HCEC 1CT (cell line): ENCODE data around the gene ADH1B.
"Not testable (repeated sequence)": the region's sequence is repeated elsewhere in the genome, so short reads cannot be mapped to it uniquely, and the experiment has no call there.

Experiments
- DNase-seq: peaks from one replicate; pipeline ENCODE4 v3.0.0-alpha.2; 2017

ADH1B gene

DNA sequence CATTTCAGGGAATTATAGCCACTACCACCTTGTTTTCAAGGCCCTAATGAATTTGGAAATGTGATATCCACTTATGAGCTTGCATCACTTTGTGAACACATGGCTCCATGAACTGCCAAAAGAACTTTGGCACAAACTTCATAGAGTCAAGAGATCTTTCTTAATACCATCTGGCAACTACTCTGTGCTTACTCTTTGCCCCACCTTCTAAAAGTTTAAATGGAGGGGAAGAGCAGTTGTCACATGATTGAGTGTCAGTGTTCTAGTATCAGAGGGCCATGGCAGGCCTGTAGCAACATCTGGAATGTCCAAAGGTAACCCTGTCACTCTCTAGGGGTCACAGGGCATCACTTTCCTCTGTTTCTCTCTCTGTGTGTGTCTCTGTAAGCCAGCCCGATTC lies 2.6 kb upstream of the ADH1B start:
- DNase-seq: peak; percentile 15

DNA sequence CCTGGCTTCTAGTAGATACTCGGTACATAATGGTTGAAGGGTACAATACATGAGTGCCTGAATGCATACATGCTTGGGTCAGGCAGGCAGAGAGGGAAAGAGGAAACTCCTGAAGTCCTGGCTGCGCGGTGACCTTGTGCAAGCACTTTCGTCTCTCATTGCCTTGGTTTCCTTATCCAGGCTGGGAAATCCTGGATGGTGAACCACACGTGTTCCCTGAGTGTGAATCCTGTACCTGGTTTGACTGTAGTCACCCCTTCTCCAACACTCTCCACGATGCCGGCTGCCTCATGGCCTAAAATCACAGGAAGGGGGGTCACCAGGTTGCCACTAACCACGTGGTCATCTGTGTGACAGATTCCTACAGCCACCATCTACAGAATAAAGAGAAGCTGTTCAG lies 3.4 kb downstream of the ADH1B start:
- not testable (repeated sequence) for DNase-seq

DNA sequence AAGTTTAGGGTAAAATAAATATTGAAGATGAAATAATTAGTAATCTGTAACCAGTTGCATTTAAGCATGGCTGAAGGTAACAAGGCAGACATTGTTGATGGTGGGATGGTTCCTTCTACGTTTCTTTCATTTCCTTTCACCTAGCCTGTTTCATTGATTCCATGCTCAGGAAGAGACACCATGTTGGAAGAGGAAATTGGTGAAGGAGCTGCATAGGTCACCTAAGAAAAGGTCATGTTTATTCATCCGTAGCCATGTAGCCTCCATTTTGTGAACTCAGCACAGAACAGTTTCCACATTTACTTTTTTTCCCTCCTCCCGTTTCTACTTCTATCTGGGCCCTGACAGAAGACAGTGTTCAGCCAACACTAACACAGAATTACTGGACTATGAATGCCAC lies 3.8 kb downstream of the ADH1B start:
- DNase-seq: no peak

DNA sequence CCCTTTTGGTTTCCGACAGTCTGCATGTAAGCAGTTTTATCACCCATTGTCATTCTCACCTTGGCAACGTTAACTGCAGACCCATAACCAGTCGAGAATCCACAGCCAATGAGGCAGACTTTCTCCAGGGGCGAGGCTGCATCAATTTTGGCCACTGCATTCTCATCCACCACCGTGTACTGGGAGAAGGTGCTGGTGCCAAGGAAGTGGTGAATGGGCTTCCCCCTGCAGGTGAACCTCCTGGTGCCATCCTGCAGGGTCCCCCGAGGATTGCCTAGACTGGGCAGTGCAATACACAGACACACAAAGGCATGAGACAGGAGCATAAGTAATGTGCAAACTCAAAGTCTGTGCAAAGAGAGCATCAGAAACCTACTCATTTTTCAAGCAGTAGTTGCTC lies 5.4 kb downstream of the ADH1B start:
- no peak for DNase-seq

DNA sequence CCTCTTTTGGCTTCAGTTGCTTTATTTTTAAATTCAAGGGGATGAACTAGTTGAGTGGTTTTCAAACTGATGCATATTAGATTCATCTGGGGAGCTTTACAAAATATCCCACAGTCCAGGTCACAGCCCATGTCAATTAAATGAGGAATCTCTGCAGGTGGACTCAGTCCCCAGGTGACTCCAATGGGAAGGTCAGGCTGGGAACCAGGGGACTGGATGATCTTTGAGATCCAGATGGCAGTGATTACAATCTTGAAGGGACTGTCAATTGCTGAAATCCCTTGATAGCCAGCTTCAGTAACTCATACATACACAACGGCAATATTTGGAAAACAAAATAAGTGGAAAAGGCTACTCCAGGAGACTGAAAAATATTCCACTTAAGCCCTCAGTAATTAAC lies 7.0 kb downstream of the ADH1B start:
- DNase-seq: no peak

- no peak for DNase-seq
Observed at GRCh38 chr4:99310389-99310788, 10.8 kb downstream of the ADH1B start.

- no peak for DNase-seq
Observed at GRCh38 chr4:99305638-99306400, 15.4 kb downstream of the ADH1B start.

DNA sequence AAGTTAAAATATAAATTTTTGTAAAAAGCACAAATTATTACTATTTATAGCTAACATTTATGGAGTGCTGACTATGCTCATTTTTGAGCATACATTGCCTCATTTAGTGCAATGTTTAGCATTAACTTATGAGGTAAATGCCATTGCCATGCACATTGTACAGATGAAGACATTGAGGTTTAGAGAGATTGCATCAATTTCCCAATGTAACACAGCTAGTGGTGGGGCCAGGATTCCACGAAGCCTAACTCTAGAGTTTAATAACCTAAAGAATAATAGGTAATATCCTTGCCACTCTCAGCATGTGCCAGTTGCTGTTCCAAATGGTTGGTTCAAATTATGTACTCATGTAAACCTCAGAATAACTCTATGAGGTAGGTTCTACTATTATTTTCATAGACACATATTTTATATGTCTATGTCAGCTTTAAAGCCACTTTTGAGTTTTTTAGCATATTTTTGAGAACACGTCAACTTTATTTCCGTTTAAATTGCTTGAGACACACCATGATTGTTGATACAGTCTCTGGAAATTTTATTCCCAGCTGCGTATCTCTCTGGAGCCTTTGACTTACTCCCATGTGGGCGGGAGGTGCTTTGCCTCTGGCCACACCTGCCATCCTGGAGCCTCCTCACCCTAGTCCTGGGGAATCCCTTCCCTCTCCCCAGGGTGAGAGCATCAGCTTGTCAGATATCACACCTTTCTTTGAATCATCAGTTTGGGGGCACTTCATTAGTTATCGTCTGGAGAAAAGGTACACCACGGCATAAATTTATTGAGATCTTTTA lies 19.6 kb downstream of the ADH1B start:
- peak; percentile 30 for DNase-seq

- peak; percentile 75 for DNase-seq
Observed at GRCh38 chr4:99300934-99301333, 20.3 kb downstream of the ADH1B start.

DNA sequence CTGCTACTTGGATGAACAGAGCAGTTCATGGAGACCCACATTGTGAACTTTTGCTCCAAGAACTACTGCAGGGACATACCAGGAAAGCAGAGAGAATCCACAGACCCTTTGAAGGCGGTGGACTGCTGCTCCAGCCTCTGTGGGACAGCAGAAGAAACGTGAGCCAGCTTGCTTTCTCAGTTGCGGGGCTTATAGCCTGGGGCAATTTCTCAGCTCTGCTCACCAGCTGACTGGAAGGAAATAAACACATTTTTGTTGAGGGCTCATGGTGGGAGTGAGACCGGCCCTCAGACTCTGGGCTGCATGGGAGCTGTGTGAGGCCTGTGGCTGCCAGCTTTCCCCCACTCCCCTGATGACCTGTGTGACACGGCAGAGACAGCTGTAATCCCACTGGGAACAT lies 27.8 kb downstream of the ADH1B start:
- no peak for DNase-seq

GRCh38 chr4:99290848-99291786 lies 30.1 kb downstream of the ADH1B start, which contains the start of gene ADH1A:
Gene ADH1A, minus strand, starts transcription at chr4:99290985. Its CDS starts 71 bp downstream, at chr4:99290914.
- DNase-seq: no peak

GRCh38 chr4:99285387-99285786 lies 35.8 kb downstream of the ADH1B start:
- DNase-seq: no peak

- DNase-seq: no peak
Observed at GRCh38 chr4:99282731-99283130, 38.5 kb downstream of the ADH1B start.

DNA sequence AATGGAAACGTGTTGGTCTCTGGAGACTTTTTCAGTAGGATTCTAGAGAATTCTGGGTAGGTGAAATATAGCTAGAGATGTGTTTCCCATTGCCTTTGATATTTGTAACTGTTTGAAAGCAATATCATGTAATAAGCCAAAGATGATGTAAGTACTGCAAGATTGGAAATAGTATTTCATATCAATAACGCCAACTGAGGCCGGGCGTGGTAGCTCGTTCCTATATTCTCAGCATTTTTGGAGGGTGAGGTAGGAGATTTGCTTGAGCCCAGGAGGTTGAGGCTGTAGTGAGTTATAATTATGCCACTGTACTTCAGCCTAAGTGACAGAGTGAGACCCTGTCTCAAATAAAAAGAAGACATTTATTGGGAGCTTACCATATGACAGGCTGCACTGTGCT lies 39.9 kb downstream of the ADH1B start:
- no peak for DNase-seq

DNA sequence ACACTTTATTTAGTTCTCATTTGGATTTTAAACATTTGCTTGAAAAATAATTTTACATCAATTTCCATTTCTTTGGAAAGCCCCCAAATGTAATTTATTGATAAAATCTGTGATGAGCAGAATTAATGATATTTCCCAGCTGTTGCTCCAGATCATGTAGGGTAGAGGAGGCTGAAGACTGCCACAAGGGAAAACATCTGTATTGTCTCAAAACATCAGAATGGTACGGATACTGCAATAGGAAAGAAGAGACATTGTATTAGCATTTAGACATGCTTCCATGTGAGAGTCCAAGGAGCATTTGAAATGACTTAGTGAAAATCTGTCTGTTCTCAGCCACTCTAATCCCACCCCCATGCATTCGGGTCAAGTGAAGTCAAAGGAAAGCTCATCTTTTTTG lies 44.8 kb downstream of the ADH1B start:
- DNase-seq: no peak

DNA sequence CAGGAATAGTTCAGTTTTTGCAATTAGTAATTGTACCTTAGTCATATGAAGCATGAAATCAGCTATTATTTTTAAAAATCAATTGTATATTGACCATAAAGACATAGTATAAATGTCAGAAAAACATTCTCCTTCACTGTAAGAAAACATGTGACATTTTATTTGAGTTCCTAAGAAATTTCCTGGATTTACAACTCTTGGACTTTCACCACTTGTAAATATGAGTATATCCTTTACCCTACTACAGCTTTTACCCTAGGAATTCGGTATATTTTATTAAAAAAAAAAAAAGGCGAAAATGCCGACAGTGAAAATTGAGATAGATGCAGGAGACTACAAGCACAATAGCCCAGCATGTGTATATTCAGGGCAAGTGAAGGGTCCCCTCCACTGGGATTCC lies 45.3 kb downstream of the ADH1B start:
- no peak for DNase-seq

- no peak for DNase-seq
Observed at GRCh38 chr4:99275050-99275449, 46.2 kb downstream of the ADH1B start.

DNA sequence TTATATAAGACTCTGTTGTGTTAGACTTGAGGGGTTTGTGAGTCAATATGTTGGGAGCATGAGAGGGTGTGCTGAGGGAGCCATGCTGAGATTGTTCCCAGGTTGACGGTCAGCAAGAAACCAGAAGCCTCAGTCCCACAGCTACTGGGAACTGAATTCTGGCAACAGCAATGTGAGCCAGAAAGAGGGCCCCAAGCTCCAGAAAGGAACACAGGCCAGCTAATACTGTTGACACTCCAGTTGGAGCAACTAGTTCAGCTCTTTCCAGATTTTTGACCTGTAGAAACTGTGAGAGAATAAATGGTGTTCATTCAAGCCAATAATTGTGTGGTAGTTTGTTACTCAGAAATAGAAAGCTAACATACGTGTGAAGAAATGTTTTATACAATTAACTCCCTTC lies 47.5 kb downstream of the ADH1B start:
- no peak for DNase-seq

- no peak for DNase-seq
Observed at GRCh38 chr4:99264927-99265326, 56.3 kb downstream of the ADH1B start.
